GM19467 (cell line): ENCODE measurements around the gene PLA2G4F.
"Not testable (repeated sequence)": the region's sequence is repeated elsewhere in the genome, so short reads cannot be mapped to it uniquely, and the experiment has no call there.

Experiments used
- ATAC-seq: cut with Tn5 transposase; IDR thresholded peaks from one replicate; pipeline ENCODE4 v1.9.1; 2021; ENCODE audit warnings: mild to moderate bottlenecking, moderate library complexity; ENCODE audit not compliant: unreplicated experiment

PLA2G4F gene

DNA sequence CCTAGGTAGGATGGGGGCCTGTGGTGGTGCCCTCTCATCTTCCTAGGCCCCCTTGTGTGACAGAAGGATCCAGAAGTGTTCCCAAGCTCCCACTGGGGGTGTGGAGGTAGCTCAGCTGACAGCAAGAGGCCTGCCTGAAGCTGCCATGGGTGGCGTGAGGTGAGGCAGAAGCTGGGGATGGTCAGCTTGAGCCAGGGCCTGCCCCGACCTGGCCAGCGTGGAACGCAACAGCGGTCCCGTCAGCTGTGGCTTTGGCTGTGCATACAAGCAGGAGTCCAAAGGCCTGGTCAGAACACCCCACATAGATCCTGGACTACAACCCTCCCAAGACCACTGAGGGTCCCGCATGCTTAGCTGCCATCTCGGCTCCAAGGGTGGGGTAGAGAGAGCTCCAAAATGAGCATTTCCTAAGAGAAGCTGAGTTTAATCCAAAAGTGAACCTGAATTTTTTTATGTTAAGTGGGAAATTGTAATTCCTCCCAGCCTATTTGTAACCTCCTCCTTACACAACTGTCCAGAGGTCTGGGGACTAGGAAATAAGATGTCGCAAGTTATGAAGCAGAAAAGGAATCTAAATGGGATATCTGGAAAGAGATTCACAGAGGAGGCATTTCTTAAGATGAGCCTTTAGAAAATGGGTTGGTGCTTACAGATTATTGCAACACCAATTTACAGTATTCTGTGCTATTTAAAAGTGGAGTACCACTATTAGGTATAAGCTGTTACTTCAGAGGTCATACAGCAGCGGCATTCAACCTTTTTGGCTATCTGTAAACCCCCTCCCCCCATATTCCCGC, 52.1 kb downstream of the PLA2G4F start:
- no peak for ATAC-seq

GRCh38 chr15:42102646-42103235, 53.7 kb downstream of the PLA2G4F start:
- no peak for ATAC-seq

- no peak for ATAC-seq
These were observed 54.6 kb downstream of the PLA2G4F start for GRCh38 chr15:42101861-42102260.

- ATAC-seq, result no peak
These were observed 56.2 kb downstream of the PLA2G4F start for GRCh38 chr15:42100021-42100800.

DNA sequence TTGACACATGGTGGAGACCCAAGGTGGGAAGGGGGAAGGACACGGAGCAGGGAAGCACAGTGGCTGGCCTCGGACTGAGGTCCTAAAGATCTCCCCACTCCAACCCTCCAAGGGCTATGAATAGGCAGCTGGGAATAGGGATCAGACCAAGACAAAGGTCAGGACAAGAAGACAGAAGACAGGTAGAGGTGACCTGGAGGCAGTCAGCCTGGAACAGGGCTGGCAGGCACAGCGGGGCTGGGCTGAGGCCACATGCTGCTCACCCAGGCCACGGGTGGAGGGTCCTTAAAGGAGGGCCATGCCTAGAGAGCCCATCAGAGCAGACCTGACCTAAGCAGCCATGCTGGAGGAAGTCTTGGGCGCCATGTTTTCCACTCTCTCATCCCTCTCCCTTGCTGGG, 59.4 kb downstream of the PLA2G4F start:
- ATAC-seq, result no peak

DNA sequence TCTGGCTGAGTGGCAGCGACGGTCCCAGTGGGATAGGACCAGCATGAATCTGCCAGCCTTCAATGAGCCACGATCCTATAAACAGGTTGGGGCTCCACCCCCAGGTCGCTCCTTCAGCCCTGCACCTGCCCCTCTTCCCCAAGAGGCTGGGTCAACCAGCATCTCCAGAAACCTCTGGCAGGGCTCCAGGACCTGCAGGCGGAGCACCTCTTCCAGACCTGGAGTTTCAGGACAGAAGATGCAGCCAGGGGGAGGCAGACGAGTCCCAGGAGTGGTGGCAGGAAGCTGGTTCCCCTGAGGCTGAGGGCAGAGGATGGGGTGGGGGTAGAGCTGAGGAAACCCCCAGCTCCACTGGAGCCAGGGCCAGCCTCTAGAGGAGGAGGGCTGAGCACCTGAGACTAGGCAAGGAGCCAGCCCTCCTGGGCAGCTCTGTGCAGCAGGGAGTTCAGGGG, 61.9 kb downstream of the PLA2G4F start, which contains the start of gene PLA2G4D:
Gene PLA2G4D (minus strand): TSS at position 51 of the 452 bp plus-strand sequence. CDS start 103 bp downstream, outside the sequence.
- no peak for ATAC-seq

- ATAC-seq, result no peak
These were observed 62.5 kb downstream of the PLA2G4F start for GRCh38 chr15:42093966-42094365.

DNA sequence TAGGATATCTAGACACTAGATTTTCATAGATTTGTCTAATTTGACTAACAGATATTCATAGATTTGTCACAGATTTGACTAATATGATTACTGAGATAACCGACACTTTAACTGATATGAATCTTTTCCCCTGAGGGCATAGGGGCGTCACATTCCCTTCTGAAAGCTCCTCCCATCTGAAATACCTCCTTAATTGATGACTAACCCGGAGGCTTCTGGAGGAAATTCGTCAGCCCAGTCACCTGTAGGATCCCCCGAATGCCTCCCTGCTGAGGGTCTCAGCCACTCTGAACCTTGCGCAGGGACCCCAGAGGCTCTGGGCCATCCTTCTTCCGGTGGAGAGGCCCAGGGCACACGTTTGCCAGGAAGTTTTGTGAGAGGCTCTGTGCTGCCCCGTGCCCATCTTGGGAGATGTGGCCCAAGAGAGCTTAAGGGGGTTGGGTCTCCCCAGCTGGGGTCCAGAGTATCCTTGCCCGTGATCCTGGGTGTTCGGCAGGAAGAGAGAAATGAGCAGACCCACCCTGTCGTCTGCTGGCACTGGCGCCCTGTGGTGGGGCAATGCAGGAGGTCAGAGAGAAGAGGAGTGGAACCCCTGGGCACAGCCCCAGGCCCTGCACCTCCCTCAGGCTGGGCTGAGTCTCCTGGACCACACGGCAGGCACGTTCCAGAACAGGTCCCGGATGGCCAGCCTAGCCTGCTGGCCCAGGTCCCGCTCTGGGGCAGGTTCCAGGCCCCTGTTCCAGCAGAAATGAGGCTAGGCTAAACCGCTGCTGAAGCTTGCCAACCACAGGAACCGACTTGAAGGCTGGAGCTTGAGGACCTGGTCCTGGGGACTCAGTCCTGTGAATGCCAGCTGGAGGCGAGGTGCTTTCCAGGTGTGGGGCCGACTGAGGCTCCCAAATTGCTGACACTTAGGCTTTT, 63.8 kb downstream of the PLA2G4F start:
- ATAC-seq, result no peak

DNA sequence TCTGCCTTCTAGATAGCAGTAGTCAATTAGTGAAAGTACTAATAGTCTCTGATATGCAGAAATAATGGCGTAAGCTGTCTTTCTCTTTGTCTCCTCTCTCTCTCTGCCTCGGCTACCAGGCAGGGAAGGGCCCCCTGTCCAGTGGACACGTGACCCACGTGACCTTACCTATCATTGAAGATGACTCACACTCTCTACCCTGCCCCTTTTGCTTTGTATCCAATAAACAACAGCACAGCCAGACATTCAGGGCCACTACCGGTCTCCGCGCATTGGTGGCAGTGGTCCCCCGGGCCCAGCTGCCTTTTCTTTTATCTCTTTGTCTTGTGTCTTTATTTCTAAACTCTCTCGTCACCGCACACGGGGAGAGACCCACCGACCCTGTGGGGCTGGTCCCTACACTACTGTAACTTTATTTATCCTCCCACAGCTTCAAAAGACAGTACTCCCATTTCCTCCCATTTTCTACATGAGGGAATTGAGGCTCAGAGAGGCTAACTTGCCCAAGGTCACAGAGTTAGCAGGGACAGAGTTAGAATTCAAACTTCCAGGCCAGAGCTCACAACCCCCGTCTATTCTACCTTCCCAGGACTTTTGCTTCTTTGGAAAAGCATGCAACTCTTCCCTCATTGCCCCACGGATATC, 64.6 kb downstream of the PLA2G4F start:
- ATAC-seq, result not testable (repeated sequence)

GRCh38 chr15:42090781-42091180, 65.7 kb downstream of the PLA2G4F start:
- ATAC-seq, result no peak

DNA sequence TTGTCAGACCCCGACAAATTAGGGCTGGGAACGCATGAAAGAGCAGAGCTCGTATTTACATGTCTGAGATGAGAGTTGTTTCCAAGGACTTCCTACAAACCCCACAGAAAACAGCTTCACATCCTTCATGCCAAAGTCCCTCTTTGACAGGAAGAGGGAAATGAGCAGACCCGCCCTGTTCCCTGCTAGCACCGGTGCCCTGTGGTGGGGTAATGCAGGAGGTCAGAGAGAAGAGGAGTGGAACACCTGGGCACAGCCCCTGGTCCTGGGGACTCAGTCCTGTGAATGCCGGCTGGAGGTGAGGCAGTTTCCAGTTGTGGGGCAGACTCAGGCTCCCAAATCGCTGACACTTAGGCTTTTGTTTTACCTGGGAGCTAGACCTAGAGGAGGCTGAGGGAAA, 66.1 kb downstream of the PLA2G4F start:
- no peak for ATAC-seq

- ATAC-seq, result no peak
These were observed 66.5 kb downstream of the PLA2G4F start for GRCh38 chr15:42089942-42090341.
